Stimulated activated CD4-positive, alpha-beta T cell treated with anti-CD3 and anti-CD28 coated beads, Interleukin-2, amount 100 ng/mL, for 48 hours (primary cell): Measurements from ENCODE around the gene RXRA.
A peak's percentile ranks its signal among the peaks of the same experiment; 100 is the strongest.

Source experiments
- DNase-seq, 2 donors: peaks; one replicate each; pipeline ENCODE4 v3.0.0-alpha.2; 2020

The RXRA gene

DNA sequence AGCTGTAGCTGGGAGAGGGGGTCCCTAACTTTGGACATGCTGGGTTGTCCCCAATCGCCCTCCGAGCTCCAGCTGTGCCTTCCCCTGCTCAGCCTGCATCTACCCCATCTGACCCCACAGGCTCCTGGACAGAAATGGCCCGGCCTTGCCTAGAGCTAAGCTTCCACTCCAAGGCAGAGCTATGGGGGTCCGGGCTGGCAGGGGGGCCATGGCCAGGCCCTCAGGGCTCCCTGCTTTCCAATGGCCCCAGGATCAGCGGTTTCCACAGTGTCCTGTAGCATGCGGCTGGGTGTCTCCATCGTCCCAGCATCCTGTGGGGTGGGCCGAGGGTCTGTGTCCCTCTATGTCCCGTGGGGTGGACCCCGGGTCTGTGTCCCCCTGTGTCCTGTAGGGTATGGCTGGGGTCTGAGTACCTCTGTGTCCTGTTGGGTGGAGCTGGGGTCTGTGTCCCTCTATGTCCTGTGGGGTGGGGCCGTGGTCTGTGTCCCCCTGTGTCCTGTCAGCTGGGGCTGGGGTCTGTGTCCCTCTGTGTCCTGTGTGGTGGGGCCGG, 130.6 kb downstream of the RXRA start:
- no peak for DNase-seq

- DNase-seq: no peak
These were observed 131.3 kb downstream of the RXRA start for GRCh38 chr9:134457321-134458206.

DNA sequence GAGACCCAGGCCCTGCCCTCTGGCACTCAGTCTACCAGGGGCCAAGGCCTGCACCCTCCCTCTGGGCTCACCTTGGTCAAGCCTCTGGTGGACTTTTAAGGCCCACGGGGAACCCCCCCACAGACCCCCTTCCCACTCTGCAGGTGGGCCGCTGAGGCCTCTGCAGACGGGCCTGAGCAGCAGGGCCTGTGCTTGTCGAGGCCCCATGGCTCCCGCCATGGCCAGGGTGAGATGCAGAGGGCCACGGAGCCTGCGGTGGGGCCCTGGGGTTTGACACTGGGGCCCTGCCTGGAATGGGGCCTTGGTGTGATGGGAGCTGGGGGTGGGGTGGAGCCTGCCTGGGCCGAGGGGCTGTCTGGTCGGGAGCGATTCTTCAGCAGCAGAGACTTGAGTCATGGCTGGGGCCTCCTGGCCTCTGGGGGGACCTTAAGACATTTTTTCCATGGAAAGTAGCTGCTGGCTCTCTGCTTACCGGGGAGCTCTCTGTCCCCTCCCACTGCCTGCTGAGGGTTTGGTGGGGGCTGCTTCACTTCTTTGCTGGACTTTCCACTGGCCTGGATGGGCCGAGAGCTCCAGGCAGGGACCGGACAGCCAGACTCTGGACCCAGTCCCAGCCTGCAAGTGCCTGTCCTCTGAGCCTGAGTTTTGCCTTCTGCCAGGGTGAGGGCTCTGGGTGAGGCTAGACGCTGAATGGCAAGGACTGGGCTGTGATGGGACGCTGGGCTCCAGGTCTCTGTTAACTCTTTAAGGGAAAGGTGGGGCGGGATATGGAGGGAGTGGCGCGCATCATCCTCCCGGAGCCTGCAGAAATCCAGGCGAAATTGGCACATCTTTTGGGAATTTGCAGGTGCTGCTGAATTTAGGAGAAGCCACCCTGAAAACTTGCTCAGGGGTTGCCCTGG, 132.2 kb downstream of the RXRA start:
- DNase-seq: no peak

- DNase-seq: no peak
These were observed 132.9 kb downstream of the RXRA start for GRCh38 chr9:134459164-134459563.

- DNase-seq: no peak
These were observed 133.3 kb downstream of the RXRA start for GRCh38 chr9:134459573-134459972.

- no peak for DNase-seq
These were observed 134.0 kb downstream of the RXRA start for GRCh38 chr9:134460206-134460605.

GRCh38 chr9:134460896-134461295, 134.6 kb downstream of the RXRA start:
- no peak for DNase-seq

DNA sequence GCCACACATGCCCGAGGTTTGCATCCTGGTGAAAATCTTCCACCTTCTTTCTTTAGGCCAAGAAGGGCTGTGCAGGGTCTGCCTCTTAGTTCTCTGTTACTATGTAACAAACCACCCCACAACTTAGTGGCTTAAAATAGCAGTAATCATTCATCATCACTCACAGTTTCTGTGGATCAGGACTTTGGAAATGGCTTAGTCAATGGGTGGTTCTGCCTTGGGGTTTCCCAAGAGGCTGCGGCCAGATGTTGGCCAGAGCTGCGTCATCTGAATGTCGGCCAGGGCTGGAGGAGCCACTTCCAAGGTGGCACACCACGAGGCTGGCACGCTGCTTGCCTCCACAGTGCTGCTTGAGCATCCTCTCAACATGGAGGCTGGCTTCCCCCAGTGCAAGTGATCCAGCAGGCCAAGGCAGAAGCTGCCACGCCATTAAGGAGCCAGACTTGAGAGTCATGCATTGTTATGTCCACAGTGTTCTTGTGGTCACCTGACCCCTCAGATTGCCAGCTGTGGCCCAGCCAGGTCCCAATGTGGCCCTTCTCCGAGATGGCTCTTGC, 135.2 kb downstream of the RXRA start:
- DNase-seq: no peak

DNA sequence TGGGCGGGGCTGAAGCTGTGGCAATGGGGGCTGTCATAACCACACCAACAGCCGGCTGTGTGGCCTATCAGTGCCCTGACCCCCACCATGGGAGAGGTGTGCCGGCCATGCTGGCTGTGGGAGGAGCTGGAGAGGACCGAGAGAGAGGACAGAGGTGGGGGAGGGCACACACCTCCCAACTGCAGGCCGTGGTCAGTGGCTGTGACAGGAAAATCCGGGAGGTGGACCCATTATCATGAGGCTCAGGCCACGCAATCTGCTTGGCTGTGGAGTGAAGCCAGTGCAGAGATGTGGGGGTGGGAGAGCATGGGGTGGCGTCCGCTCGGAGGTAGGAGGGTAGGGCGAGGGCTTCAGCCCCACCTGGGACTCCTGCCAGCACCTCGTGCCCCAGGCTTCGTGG, 136.1 kb downstream of the RXRA start:
- DNase-seq: no peak

DNA sequence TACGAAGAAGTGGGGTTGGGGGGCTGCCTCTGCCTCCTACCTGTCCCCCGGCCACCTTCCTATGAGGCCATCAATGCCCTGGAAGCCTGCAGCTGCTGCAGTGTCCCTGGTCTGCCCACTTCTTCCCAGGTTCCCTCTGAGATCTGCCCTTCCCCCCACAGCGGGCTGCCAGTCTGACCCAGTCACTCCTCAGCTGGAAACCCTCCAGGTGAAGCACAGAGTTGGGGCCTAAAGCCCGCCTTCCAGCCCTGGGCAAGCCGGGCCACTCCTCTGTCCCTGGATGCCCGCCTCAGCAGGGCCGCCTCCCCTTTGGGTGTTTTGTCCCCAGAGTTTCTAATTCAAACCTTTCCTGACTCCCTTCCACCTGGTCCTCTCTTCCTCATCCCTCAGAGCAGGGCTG, 137.0 kb downstream of the RXRA start:
- DNase-seq: no peak

- no peak for DNase-seq
These were observed 140.8 kb downstream of the RXRA start for GRCh38 chr9:134466869-134467616.

- no peak for DNase-seq
These were observed 142.1 kb downstream of the RXRA start for GRCh38 chr9:134468358-134468757.

DNA sequence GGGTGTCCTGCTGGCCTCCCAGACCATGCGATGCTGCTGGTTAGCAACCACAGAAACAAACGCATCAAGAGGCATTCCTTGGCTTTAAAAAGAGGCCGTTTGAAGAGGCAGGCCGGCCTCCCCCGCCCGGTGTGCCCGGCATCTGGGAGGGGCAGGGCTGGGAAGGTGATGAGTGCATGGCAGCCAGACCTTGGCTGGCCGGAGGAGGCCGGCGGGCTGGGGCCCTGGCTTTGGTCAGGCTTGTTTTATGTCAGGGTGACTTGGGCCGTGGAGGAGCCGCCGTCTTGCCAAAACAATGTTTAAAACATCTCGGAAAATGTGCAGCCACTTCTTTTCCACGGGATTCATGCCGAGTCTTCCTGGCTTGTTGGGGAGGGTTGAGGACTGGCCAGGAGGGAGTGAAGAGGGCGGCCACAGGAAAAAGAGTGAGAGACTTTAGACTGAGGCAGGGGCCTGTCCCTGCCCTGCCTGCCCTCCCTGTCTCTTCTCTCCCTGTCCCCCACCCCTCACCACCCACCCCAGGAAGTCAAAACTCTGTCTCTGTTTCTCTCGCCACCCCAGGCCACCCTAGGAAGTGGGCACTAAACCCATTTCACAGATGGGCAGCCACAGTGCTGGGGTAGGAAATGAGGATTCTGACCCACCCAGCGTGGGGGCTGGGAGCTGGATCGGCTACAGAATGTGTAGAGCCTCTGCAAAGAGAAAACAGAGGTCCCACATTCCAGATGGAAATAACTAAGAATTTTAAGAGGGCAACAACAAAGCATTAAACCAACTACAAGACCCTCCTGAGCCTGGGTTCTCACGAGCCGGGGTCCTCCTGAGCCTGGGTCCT, 143.0 kb downstream of the RXRA start:
- no peak for DNase-seq

DNA sequence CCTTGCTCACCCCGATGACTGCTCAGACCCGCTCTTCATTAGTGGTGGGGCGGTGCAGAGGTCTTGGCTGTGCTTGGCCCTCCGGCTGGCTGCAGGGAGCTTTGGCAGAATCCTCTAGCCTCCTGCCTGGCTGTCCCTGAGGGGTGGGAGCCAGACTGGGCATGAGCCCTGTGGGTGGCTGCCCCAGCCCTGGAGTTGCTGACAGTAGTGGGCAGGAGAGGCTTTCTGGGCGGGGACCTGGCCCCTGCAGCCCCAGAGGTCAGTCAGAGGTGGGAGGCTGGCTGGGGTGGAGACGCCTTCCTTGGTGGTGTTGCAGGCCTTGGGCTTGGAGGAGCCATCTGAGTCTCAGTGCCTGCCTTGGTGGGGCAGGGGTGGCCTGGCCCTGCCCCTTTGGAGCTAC, 146.0 kb downstream of the RXRA start:
- no peak for DNase-seq

DNA sequence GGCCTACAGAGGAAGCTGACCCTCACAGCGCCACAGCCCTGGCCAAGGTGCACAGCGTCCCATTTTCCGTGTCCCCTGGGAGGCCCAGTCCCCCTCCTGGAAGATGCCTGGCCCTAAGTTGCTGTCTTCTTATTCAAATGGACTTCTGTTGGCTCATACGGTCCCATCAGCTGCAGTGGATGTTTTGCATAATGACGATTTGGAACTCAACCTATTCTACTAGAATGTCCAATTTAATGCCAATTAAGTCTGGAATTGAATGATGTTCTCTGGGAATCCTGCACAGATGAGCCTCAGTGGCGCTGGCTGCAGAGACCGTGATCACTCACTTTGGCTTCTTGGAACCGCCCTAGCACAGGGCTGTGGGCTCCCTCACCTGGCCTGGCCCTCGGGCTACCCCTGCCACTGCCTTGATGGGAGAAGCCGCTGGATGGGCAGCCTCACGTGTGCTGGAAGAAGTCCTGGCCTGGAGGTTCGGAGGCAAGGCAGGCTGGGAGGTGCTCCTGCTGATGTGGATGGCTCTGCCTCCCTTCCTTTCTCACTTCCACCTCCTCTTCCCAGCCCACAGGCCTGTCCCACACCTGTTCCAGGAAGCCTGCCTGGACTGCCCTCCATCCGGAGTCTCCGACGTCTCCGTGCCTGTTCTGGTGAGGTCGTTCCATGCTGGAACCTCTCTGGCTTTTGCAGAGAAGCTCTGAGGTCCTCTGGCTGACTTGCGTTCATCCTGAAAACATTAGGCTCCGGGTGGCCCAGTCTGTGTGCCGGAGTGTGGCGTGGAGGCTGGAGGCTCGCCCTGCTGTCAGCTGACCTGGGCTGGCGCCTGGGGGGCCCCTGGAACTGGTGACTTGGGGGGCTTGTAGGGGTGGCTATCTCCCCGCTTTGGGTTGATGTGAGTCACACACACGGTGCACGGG, 147.1 kb downstream of the RXRA start:
- no peak for DNase-seq

DNA sequence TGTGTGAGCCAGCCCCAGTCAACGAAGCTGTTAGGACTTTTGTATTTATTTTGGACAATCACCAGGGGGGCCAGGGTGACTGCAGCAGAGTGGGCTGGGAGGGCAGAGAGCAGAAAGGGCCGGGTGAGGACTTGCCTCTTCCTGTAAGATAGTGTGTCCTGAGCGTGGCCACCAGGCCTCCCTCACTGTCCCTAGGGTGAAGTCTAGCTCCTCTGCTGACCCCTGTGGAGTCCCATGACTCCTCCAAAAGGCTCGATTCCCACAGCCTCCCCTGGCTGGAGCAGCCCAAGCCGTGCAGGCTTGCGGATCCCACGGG, 147.8 kb downstream of the RXRA start:
- no peak for DNase-seq

DNA sequence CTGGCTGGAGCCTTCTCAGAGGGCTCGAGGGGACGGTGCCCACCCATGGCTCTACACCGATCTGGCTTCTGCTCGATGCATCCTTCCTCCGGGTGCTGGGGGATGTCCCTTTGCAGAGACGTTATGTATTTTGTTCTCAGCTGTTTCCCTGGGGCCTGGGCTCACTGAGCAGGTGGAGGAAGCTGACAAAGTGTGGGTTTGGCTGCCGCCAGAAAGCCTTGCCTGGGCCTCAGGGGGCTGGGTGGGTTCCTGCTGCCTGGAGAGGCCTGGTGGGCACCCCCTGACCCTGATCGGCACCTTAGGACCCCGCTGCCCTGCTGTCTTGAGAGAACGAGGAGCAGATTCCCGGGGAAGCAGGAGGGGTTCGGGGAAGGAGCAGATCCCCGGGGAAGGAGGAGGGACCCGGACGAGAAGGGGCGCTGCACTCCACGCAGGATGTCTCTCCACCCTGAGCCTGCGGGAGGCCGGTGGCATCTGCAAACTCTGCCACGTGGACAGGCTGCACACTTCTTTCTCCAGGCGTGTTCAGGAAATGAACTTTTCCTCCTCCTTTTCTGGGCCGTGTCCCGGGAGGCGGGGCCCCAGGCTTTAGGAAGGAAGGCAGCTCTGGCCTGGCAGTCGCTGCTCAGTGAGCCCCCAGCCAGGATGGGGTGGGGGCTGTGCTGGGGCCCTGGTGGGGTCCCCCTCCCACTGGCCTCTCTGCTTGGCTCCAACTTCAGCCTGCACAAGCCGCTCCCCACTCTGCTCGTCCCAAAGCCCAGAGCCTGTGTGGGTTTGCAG, 148.9 kb downstream of the RXRA start:
- peak in 1 of 2 donors; percentile 6 for DNase-seq

GRCh38 chr9:134476272-134476941, 150.2 kb downstream of the RXRA start:
- no peak for DNase-seq

DNA sequence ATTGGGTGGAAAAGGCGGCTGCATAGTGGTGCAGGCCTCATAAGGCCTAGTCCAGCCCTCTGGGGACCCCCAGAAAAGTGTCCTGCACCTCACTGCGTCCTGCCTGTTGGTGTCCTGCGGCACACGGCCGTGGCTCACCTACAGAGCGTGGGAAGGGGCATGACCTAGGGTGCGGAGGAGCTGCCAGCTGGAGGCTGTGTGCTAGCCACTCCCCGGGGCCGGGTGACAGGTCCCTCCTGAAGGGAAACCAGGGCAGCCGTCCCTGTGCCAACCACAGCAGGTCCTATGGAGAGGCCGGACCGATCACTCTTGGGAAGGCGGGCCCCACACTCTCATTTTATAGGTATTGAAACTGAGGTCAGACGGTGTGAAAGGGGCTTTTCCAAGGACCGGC, 150.7 kb downstream of the RXRA start:
- no peak for DNase-seq
